ENCODE measurements around the gene COPS3.

GRCh38 chr17:17275971-17276370 is 5.1 kb downstream of the COPS3 start:
- TF ChIP-seq, protein P1, sequence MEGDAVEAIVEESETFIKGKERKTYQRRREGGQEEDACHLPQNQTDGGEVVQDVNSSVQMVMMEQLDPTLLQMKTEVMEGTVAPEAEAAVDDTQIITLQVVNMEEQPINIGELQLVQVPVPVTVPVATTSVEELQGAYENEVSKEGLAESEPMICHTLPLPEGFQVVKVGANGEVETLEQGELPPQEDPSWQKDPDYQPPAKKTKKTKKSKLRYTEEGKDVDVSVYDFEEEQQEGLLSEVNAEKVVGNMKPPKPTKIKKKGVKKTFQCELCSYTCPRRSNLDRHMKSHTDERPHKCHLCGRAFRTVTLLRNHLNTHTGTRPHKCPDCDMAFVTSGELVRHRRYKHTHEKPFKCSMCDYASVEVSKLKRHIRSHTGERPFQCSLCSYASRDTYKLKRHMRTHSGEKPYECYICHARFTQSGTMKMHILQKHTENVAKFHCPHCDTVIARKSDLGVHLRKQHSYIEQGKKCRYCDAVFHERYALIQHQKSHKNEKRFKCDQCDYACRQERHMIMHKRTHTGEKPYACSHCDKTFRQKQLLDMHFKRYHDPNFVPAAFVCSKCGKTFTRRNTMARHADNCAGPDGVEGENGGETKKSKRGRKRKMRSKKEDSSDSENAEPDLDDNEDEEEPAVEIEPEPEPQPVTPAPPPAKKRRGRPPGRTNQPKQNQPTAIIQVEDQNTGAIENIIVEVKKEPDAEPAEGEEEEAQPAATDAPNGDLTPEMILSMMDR (IDR thresholded peaks at IDR 0.05): no peak
- TF ChIP-seq POLR2A (IDR thresholded peaks at IDR 0.05): no peak
